Eye (tissue), 1 donor: Measurements from ENCODE around the gene CAMTA1.
"Not testable (repeated sequence)": the region's sequence is repeated elsewhere in the genome, so short reads cannot be mapped to it uniquely, and the experiment has no call there.

Experiments used
- DNase-seq: peaks from one replicate; pipeline ENCODE4 v3.0.0-alpha.2; 2015

CAMTA1 gene

GRCh38 chr1:6911021-6911941 is 126.0 kb downstream of the CAMTA1 start:
- DNase-seq: no peak

- peak; percentile 84 for DNase-seq
These were observed 126.7 kb downstream of the CAMTA1 start for GRCh38 chr1:6911974-6912373.

GRCh38 chr1:6912518-6912917 is 127.3 kb downstream of the CAMTA1 start:
- no peak for DNase-seq

- no peak for DNase-seq
These were observed 127.8 kb downstream of the CAMTA1 start for GRCh38 chr1:6913086-6913485.

GRCh38 chr1:6914706-6915105 is 129.5 kb downstream of the CAMTA1 start:
- peak; percentile 31 for DNase-seq

- DNase-seq: no peak
These were observed 130.8 kb downstream of the CAMTA1 start for GRCh38 chr1:6915999-6916565.

GRCh38 chr1:6917067-6917466 is 131.8 kb downstream of the CAMTA1 start:
- no peak for DNase-seq

- no peak for DNase-seq
These were observed 133.1 kb downstream of the CAMTA1 start for GRCh38 chr1:6918186-6918924.

GRCh38 chr1:6918925-6919511 is 133.8 kb downstream of the CAMTA1 start:
- DNase-seq: no peak

GRCh38 chr1:6921506-6921905 is 136.3 kb downstream of the CAMTA1 start:
- not testable (repeated sequence) for DNase-seq

- peak; percentile 84 for DNase-seq
These were observed 137.1 kb downstream of the CAMTA1 start for GRCh38 chr1:6922096-6922931.

GRCh38 chr1:6923012-6923411 is 137.8 kb downstream of the CAMTA1 start:
- no peak for DNase-seq

GRCh38 chr1:6923416-6923815 is 138.2 kb downstream of the CAMTA1 start:
- DNase-seq: no peak

GRCh38 chr1:6923955-6924881 is 139.0 kb downstream of the CAMTA1 start:
- no peak for DNase-seq

GRCh38 chr1:6924891-6925290 is 139.6 kb downstream of the CAMTA1 start:
- no peak for DNase-seq

- no peak for DNase-seq
These were observed 142.4 kb downstream of the CAMTA1 start for GRCh38 chr1:6927626-6928025.

GRCh38 chr1:6928106-6928885 is 143.0 kb downstream of the CAMTA1 start:
- DNase-seq: no peak

- DNase-seq: no peak
These were observed 145.6 kb downstream of the CAMTA1 start for GRCh38 chr1:6930732-6931300.

GRCh38 chr1:6935361-6935883 is 150.2 kb downstream of the CAMTA1 start:
- DNase-seq: peak; percentile 30
